GM18951 (cell line): ENCODE data around the gene GNB3.

Source experiments
- POLR2A ChIP-seq: IDR thresholded peaks from 4 replicates; pipeline ENCODE4 v1.6.1; 2011; ENCODE audit warnings: mild to moderate bottlenecking; ENCODE audit not compliant: insufficient read length, insufficient read depth; ENCODE audit errors: extremely low read depth
- in situ Hi-C: fragments of 300-500 bp; cut with MboI; formaldehyde crosslinking; loops from one replicate; pipeline ENCODE4 v1.12.0; 2022; ENCODE audit warnings: low sequenced_read_pairs, mixed read lengths, inconsistent platforms; ENCODE audit not compliant: unreplicated experiment

The GNB3 gene

DNA sequence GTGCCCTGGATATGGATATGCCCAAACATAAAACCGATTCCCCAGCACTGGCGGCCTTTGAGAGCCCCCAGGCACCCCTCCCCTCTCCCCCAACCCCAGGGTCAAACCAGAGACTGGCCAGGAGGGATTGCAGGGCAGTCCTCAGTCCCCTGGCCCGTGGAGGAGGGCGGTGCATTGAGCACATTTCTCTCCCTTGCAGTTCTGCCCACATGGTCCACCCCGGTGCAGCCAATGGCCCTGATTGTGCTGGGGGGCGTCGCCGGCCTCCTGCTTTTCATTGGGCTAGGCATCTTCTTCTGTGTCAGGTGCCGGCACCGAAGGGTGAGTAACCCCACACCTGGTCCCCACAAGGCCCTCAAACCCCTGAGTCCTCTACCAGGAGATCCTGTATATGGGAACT, 22.5 kb upstream of the GNB3 start:
- TF ChIP-seq POLR2A = no peak
- in situ Hi-C loops = no loop called here

DNA sequence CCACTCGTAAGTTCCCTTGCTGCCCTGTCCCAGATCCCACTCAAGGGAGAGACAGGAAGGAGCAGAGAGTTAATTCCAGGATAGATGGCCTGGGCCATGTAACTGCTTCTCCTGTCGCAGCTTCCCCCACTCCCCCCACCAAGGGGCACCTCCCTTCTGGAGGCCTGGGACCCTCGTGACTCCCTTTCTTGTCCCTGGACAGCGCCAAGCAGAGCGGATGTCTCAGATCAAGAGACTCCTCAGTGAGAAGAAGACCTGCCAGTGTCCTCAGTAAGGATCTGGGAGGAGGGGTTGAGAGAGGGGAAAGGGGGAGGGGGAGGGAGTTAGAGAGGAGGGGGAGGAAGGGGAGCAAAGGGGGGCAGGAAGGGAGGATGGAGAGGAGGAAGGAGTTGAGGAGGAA, 22.1 kb upstream of the GNB3 start:
- TF ChIP-seq POLR2A = no peak
- in situ Hi-C loops = no loop called here

DNA sequence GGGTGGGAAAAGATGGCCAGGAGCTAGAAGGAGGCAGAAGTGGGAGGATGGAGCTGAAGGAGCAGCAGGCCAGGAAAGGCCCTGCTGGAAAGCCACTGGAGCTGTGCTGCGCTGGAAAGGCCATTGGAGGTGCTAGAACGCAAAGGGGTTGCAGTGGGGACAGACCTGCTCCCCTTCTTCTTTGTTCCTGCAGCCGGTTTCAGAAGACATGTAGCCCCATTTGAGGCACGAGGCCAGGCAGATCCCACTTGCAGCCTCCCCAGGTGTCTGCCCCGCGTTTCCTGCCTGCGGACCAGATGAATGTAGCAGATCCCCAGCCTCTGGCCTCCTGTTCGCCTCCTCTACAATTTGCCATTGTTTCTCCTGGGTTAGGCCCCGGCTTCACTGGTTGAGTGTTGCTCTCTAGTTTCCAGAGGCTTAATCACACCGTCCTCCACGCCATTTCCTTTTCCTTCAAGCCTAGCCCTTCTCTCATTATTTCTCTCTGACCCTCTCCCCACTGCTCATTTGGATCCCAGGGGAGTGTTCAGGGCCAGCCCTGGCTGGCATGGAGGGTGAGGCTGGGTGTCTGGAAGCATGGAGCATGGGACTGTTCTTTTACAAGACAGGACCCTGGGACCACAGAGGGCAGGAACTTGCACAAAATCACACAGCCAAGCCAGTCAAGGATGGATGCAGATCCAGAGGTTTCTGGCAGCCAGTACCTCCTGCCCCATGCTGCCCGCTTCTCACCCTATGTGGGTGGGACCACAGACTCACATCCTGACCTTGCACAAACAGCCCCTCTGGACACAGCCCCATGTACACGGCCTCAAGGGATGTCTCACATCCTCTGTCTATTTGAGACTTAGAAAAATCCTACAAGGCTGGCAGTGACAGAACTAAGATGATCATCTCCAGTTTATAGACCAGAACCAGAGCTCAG, 21.4 kb upstream of the GNB3 start:
- in situ Hi-C loops = no loop called here
- no peak for TF ChIP-seq POLR2A

DNA sequence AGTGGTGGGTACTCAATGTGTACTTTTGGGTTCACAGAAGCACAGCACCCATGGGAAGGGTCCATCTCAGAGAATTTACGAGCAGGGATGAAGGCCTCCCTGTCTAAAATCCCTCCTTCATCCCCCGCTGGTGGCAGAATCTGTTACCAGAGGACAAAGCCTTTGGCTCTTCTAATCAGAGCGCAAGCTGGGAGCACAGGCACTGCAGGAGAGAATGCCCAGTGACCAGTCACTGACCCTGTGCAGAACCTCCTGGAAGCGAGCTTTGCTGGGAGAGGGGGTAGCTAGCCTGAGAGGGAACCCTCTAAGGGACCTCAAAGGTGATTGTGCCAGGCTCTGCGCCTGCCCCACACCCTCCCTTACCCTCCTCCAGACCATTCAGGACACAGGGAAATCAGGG, 20.6 kb upstream of the GNB3 start:
- in situ Hi-C loops = no loop called here
- TF ChIP-seq POLR2A = no peak

DNA sequence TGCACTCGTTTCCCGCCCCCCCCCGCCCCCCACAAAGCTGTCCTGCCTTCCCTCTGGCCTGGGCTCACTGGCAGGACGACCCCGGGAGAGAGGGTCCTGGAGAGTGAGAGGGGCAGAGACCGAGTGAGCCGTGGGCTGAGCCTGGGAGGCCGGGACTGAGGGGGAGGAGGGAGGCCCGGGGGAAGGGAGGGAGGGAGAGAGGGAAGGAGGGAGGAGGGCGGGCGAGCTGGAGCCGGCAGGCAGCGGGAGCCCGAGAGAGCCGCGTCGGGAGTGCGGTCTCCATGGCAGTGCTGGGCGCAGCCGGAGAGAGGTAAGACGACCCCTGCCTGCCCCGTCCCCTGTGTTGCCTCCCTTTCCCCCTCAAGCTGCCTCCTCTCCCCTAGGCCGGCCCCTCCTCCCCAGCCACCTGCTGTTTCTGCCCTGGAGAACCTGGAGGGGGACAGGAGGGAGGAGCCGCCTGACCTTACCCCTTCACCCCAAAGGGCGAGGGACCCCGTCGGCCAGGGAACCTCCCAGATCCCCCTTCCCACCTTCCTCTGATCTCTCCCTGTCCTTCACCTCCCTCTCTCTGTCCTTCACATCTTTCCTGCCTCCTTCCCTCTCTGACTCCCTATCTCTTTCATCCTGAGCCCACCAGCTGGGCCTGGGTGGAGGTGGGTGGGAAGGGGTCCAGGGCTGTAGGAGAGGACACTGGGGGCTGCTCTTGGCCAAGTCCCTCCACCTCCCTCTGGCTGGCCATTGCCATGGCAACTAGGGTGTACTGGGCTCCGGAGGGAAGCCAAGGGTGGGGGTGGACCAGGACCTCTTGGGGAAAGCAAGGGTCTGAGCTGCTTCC, 18.9 kb upstream of the GNB3 start, which contains the start of gene GPR162:
GPR162 (plus strand) TSS at position 231 of the 835 bp plus-strand sequence. CDS start 2,078 bp downstream, outside the sequence.
- in situ Hi-C loops = no loop called here
- no peak for TF ChIP-seq POLR2A

DNA sequence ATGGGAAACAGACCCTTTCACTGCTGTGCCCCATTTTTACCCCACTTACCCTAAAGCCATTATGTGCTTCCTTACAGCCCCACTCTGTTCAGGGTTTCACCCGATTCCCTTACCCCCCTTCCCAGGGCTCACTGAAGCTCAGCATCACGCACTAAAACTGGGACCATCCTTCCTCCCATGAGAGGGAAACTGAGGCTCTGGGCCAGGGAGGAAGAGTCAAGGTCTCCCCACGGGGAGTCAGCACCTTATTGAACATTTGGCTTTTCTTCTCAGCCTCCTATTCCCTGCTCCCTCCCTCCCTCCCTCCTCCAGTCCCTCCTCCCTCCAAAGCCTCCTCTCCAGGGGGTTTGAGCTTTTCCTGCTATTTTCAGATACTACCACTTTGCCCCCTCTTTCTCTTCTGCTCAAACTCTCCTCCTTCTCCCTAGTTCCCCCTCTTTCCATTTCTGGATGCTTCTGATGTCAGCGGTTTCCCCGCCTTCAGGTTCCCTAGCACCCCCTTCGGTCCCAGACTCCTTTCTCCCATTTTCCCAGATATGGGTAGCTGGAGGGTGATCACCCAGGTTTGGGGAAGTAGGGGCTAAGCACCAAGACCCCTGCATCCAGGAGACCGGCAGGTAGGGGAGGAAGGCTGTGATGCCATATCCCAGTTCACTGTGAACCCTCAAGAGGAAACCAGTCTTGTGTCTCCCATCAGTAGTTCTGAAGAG, 18.1 kb upstream of the GNB3 start:
- in situ Hi-C loops = no loop called here
- no peak for TF ChIP-seq POLR2A

DNA sequence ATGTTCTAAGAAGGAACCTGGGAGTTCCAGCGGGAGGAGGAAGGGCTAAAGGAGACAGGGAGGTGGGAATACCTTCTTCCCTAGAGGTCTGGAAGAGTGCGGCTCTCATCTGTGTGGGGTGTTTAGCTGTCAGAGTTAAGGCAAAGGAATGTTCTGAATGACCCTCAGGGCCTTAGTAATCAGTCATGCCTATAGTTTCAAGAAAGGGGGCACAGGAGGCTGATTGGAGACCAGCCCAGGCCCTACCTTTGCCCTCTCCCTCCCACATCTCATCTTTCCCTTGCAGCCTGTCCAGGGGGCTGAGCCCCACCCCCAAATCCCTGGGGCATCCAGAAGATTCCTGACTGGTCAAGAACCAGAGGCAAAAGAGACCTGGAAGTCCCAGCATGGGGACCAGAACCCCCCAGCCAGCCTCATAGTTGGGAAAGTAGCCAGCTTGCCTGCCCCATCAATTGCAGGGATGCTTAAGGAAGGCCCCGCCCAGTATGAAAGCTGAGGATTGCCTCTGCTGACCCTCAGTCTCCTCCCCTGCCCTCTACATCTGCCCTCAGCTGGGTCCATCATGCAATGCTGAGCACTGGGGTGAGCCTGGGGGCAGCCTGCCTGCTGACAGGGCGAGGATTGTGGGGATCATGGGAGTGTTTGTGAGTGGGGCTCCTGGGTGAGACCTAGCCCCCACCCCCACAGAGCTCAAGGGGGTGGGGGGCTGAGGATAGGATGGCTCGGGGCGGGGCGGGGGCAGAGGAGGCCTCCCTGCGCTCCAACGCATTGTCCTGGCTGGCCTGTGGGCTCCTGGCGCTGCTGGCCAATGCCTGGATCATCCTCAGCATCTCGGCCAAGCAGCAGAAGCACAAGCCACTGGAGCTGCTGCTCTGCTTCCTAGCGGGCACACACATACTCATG, 17.3 kb upstream of the GNB3 start:
- in situ Hi-C loops = no loop called here
- TF ChIP-seq POLR2A = no peak

DNA sequence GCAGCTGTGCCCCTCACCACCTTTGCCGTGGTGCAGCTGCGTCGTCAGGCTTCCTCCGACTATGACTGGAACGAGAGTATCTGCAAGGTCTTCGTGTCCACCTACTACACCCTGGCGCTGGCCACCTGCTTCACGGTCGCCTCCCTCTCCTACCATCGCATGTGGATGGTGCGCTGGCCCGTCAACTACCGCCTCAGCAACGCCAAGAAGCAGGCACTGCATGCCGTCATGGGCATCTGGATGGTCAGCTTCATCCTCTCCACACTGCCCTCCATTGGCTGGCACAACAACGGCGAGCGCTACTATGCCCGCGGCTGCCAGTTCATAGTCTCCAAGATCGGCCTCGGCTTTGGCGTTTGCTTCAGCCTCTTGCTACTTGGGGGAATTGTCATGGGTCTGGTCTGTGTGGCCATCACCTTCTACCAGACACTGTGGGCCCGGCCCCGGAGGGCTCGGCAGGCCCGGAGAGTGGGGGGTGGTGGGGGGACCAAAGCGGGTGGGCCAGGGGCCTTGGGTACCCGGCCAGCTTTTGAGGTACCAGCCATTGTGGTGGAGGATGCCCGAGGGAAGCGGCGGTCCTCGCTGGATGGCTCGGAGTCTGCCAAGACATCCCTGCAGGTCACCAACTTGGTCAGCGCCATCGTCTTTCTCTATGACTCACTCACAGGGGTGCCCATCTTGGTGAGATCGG, 16.5 kb upstream of the GNB3 start:
- TF ChIP-seq POLR2A = no peak
- in situ Hi-C loops = no loop called here

DNA sequence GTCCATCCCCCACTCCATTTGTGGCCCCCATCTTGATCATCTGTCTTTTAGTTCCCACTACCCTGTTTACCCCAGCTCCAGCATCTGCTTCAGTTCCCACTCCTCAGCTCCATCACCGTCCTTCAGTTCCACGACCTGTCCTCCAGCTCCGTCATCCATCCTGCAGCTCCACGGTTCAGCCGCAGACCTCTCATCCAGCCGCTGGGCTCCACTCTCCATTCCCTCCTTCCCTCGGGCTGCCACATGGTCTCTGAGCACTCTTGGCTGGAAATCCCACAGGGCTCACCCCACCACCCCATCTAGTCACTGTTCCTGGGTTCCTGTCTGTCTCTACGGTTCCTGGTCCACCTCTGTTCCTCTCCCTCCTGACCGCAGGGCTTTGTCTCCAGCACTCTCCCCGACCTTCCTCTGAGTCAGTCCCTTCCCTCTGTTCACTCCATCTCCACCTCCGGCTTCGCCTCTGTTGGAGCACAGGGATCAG, 15.8 kb upstream of the GNB3 start:
- in situ Hi-C loops = no loop called here
- no peak for TF ChIP-seq POLR2A

DNA sequence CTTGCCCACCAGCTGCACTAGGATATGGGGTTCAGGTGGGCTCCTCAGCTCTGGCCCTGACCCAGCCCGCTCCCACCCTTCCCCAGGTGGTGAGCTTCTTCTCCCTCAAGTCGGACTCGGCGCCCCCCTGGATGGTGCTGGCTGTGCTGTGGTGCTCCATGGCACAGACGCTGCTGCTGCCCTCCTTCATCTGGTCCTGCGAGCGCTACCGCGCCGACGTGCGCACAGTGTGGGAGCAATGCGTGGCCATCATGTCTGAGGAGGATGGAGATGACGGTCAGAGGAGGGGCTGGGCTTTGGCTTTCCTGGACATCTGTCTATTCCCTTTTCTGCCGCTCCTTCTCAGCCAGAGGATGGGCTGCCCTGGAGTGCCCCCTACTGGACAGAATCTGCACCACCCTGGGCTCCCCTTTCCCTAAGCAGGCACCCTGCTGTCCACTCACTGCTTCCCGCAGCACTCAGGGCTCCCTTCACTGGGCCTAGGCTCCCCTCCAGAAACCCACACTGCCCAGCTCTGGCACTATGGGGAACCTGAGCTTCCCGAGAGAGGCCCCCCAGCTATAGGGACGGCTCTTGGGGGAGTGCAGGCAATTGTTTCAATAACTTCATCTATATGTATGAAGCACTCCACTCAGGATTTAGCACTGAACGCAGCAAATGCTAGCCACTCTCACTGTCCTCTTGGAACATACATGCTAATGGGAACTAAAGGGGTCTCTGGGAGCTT, 15.2 kb upstream of the GNB3 start:
- TF ChIP-seq POLR2A = no peak
- in situ Hi-C loops = no loop called here
